HG03280 (cell line): Measurements from ENCODE around the gene WDR45B.
"Not testable (repeated sequence)": the region's sequence is repeated elsewhere in the genome, so short reads cannot be mapped to it uniquely, and the experiment has no call there.

Experiments used
- ATAC-seq: cut with Tn5 transposase; IDR thresholded peaks from one replicate; pipeline ENCODE4 v1.9.1; 2021; ENCODE audit warnings: mild to moderate bottlenecking, moderate library complexity; ENCODE audit not compliant: unreplicated experiment

Gene WDR45B

DNA sequence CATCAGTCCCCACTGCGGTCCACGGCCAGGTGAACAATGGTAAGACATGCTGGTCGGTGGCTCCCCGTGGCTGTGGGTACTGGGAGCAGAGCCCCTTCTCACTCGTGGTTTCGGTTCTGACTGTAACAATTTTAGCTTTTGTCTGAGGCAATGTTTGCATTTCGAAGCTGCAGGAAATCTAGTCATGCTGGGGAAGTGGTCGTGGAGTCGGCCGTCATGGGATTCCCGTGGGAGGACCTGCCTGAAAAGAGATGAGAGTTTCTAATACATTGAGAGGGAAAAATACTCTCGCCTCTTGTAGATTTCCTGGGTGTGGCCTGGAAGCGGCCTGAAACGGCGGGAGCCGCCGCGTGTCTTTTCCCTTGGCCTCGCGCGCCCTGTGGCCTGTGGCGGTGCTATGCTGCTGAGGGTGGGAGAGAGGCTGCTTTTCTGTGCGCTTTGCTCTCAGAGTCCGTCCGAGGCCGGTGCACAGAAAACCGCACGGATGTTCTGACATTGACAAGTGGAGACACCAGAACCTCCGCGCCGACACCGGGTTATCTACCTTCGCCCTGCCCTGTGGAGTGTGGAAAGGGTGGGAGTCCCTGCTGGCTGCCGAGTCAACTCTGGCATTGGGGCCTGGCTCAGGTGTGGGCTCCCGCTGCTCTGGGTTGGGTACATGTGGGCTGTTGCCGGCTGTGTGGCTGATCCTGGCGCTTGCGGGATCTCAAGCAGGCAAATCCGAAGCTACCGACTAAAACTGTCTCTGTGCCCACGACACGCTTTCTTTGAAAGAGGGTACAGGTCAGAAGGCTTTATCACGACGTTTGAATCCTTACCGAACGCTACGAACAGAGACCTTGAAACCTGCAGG lies 60.8 kb downstream of the WDR45B start:
- ATAC-seq, result no peak

DNA sequence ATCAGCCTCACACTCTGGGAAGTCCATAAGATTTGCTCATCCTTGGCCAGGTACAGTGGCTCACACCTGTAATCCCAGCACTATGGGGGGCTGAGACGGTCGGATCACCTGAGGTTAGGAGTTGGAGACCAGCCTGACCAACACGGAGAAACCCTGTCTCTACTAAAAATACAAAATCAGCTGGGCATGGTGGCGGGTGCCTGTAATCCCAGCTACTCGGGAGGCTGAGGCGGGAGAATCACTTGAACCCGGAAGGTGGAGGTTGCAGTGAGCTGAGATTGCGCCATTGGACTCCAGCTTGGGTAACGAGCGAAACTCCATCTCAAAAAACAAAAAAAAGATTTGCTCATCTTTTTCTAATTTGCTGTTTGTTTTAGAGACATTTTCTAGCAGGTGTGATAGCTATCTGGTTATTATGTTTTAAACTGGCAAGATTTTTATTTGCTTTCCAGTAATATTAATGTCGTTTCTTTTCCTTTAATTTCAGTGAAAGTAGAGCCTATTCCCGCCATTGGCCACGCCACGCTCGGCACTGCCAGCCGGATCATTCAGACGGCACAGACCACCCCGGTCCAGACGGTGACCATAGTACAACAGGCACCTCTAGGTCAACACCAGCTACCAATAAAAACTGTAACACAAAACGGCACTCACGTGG lies 61.5 kb downstream of the WDR45B start:
- ATAC-seq, result no peak

DNA sequence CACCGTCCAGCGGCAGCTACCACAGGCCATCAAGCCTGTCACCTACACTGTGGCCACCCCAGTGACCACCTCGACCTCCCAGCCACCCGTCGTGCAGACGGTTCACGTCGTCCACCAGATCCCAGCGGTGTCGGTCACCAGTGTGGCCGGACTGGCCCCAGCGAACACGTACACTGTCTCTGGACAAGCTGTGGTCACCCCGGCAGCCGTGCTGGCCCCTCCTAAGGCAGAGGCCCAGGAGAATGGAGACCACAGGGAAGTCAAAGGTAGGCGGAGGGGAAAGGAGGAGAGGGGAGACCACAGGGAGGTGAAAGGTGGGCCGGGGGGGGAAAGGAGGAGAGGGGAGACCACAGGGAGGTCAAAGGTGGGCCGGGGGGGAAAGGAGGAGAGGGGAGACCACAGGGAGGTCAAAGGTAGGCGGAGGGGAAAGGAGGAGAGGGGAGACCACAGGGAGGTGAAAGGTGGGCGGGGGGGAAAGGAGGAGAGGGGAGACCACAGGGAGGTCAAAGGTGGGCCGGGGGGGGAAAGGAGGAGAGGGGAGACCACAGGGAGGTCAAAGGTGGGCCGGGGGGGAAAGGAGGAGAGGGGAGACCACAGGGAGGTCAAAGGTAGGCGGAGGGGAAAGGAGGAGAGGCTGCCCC lies 62.2 kb downstream of the WDR45B start:
- not testable (repeated sequence) for ATAC-seq

DNA sequence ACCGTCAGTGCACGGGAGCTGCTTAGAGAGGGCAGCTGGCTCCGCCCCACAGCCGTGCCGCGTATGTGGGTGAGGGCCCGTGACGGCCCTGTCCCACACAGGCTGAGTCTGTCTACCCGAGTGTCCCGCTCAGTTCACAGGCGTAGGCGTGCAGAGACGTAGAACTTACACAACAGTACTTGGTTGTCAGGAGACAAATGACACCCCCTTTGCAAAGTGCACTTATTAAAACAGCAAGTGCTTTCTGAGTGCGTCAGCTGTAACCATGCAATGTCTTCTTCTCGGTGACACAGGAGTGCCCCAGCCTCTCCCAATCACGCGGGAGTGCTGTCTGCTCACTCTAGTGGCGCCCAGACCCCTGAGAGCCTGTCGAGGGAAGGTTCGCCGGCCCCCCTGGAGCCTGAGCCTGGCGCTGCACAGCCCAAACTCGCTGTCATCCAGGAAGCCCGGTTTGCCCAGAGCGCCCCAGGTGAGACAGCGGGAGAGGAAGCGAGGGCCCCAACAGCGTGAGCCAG lies 64.5 kb downstream of the WDR45B start:
- no peak for ATAC-seq

DNA sequence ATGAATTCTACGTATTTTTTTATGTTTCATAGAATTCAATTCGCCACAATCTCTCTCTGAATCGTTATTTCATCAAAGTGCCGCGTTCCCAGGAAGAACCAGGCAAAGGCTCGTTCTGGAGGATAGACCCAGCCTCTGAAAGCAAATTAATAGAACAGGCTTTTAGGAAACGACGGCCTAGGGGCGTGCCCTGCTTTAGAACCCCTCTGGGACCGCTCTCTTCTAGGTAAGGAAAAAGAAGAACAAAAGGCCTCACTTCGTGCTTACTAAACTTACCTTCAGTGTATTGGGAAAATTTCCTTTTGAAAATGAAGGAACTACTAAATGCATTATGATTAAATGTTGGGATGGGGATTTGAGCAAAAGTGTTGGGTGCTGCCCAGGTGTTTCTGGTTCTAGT lies 65.5 kb downstream of the WDR45B start:
- ATAC-seq, result no peak

DNA sequence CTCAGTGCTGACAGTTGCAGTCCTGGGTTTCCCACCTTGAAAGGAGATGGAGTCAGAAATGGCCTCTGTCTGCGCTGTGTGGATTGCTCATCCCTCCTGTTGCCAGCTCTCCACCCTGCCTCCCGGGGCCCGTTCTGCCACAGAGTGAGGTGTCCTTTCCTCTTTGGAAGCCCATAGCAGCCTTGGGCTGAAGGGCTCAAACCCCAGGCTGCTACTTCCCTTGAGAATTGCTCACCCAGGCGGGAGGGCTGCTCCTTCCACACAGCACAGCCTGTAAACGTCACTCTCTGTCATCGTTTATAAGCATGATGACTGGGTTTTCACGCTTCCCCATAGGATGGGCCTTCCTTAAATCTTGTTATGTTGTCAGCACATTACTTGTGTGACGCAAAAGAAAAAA lies 66.0 kb downstream of the WDR45B start:
- ATAC-seq, result no peak

DNA sequence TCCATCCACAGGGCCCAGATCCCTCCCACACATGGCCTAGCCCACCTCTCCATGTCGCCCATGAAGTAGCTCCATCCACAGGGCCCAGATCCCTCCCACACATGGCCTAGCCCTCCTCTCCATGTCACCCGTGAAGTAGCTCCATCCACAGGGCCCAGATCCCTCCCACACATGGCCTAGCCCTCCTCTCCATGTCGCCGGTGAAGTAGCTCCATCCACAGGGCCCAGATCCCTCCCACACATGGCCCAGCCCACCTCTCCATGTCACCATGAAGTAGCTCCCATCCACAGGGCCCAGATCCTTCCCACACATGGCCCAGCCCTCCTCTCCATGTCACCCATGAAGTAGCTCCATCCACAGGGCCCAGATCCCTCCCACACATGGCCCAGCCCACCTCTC lies 68.3 kb downstream of the WDR45B start:
- ATAC-seq, result not testable (repeated sequence)

DNA sequence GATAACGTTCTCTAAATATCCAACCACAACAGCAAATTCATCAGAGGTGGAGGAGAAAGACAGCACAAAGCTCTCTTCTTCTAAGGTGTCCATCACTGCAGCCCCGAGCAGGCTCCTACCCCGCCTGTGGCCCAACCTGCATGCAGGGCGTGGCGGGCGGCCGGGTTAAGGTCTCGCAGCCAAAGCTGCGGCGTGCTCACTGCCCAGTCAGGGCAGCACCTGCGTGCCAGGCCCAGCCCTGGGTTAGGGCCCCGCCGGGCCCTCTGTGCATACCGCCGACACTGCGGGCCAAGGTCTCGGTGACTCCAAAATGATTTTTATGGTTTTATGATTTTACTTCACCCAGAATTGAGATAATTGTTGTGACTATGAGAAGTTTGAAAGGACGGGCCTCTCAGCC lies 70.9 kb downstream of the WDR45B start:
- no peak for ATAC-seq

DNA sequence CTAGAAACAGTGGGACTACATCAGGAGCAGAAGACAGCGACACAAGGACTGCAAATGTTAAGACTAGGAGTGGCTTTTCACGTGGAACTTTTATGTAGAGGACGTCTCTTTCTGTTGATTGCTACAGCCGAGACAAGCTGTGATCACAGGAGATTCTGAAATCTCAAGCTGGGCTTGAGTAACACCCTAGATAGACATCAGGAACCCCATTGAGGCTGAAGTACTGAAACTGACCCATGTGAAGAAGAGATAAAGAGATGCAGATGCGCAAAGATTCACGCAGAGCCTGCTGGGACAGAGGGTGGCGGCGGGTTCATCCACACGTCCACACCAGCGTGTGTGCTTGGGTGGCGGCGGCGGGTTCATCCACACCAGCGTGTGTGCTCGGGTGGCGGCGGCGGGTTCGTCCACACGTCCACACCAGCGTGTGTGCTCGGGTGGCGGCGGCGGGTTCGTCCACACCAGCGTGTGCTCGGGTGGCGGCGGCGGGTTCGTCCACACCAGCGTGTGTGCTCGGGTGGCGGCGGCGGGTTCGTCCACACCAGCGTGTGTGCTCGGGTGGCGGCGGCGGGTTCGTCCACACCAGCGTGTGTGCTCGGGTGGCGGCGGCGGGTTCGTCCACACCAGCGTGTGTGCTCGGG lies 72.5 kb downstream of the WDR45B start:
- not testable (repeated sequence) for ATAC-seq

DNA sequence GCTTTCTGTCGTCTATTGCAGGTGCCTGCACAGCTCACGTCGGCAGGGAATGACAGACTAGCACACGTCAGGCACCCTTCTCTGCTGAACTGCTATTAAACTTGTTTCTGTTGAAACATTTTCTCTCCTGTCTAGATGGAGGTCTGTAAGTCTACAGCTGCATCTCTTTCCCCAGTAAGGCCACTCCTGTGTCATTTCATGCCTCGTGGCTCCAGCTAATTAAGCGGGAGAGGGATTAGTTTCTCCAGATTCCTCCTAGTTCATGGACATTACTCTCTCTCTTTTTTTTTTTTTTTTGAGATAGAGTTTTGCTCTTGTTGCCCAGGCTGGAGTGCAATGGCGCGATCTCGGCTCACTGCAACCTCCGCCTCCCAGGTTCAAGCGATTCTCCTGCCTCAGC lies 74.2 kb downstream of the WDR45B start:
- ATAC-seq, result no peak

DNA sequence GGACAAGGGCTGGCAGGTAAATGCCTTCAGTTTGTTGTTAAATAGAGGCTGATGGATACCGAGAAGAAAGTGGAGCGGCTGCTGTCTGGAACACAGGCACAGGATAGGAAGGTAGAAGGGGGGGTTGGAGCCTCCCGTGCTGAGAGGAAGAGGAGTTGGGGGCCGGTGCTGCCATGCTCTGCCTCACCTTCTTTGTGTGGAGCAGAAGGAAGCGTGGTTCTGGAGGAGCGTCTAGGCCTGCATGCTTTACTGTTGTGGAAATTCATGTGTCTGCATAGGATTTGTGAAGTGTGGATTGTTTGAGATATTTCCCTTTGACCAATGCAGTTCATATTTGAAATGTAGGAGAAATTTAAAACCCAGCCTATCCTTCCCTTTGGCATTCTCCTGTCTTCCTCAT lies 76.4 kb downstream of the WDR45B start:
- no peak for ATAC-seq

DNA sequence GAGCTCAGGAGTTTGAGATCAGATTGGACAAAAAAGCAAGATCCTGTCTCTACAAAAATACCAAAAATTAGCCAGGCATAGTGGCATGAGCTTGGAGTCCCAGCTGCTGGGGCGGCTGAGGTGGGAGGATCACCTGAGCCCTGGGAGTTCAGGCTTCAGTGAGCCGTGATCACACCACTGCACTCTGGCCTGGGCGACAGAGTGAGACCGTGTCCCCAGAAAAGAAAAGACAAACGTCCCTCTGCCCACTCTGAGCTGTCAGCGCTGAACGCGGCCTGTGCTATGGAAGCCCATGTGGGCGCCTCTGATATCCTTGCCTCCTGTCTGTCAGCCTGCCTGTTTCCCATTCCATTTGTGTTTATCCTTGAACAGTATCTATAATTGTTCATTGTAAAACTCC lies 78.0 kb downstream of the WDR45B start:
- no peak for ATAC-seq

DNA sequence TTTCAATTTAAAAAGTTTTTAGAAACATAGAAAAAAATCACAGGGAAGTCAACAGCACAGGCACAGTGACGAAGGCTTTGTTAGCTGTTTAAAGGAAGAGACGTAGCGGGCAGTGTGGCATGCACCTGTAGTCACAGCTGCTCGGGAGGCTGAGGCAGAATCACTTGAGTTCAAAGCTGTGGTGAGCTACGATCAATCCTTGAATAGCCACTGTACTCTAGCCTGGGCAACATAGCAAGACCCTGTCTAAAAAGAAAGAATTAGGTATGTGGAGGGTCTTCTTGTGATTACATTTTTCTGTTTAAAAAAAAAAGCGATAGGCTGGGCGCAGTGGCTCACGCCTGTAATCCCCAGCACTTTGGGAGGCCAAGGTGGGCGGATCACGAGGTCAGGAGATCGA lies 78.6 kb downstream of the WDR45B start:
- ATAC-seq, result no peak

DNA sequence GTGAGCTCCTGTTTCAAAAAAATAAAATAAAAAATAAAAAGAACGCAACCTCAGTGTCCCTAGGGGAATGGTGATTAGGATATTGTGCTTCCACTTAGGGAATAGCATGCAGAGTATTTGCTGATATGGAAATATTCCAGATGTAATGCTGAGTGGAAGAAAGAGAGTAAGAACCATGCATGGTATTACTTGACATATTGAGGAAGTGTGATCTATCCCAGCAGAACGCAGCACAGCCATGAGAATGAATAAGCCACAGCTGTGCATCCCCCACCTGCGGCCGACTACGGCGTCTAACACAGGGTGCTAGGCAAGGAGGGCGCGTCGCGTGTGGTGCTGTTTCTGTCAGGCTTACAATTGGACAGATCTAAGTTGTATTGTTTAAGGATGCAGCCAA lies 79.2 kb downstream of the WDR45B start:
- ATAC-seq, result no peak

DNA sequence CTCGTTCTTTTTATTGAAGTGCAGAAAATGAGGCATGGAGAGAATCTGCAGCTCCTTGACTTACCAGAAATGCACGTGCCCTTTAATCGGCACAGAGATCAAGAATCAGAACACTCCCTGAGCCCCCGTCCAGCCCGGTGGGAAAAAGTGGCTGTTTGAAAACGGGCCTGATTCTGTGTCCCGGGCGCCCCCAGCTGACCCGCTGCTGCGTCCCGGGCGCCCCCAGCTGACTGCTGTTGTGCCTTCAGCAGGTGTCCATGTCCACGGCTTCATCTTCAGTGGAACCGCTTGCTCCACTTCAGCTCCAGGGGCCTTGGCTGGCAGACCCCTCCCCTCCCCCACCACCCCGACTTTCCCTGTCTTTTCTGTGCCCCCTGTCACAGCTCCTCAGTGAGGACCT lies 81.0 kb downstream of the WDR45B start:
- no peak for ATAC-seq

DNA sequence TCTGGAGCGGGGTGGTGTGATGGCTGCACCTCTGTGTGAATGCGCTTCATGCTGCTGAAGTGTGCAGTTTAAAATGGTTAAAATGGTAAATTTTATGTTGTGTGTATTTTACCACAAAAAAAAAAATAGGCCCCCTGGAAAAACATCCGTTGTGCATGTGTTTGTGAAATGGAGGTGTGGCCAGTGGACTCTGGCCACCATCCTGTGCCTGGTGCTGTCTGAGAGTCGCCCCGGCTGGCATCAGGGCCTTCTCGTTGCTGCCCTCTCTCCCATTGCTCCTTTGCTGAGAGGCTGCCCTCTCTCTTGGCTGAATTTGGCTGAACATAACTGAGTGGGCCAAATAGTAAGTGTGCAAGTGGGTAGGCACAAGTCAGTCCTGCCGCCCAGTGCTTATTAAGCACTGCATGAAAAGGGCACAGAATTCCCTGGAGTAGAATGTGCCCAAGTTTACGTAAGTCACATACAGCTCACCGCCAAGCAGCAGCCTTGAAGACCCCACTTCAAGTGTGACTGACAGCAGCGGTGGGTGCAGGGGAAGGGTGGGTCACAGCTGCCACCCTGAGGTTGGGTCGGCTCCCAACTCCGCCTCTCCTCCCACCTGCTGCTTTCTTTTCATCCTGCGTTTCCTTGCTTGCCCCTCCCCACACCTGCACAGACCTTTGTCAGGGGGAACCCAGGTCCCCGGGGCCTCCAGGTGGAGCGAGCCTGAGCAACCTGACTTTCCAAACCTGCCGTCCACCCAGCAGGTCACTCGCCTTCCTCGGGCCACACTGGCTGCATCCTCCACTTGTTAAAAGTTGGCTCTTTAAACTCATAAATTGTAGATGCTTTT lies 81.9 kb downstream of the WDR45B start:
- ATAC-seq, result no peak

DNA sequence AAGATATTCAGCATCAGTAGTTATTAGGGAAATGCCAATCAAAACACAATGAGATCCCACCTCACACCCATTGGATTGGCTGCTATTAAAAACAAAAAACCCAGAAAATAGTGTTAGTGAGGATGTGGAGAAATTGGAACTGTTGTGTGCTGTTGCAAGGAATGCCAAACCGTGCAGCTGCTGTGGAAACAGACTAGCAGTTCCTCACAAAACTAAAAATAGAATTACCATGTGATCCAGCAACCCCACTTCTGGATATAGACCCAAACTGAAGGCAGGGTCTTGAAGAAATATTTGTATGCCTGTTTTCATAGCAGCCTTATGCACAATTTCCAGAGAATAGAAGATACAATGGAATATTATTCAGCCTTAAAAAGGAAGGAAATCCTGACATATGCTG lies 82.7 kb downstream of the WDR45B start:
- ATAC-seq, result no peak
